Measurements from ENCODE around the gene CXCR4.

DNA sequence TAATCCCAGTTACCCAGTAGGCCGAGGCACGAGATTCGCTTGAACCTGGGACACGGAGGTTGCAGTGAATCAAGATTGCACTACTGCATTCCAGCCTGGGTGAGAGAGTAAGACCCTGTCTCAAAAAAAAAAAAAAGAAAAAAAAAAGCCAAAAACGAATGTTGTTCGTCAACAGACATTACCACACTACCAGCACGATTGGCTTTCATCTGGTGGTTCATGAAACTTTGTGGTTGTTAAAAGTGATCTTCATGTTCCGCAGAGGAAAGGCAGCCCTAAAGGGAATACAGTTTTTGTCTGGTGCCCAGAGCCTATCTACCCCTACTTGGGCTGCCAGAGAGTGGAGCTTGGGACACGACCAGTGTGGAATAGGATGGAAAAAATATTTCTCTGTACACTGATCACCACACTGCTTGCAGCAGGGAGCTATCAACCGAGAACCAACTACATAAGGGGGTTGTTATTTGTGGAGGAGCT lies 13.6 kb upstream of the CXCR4 start:
- TF ChIP-seq, protein P1, sequence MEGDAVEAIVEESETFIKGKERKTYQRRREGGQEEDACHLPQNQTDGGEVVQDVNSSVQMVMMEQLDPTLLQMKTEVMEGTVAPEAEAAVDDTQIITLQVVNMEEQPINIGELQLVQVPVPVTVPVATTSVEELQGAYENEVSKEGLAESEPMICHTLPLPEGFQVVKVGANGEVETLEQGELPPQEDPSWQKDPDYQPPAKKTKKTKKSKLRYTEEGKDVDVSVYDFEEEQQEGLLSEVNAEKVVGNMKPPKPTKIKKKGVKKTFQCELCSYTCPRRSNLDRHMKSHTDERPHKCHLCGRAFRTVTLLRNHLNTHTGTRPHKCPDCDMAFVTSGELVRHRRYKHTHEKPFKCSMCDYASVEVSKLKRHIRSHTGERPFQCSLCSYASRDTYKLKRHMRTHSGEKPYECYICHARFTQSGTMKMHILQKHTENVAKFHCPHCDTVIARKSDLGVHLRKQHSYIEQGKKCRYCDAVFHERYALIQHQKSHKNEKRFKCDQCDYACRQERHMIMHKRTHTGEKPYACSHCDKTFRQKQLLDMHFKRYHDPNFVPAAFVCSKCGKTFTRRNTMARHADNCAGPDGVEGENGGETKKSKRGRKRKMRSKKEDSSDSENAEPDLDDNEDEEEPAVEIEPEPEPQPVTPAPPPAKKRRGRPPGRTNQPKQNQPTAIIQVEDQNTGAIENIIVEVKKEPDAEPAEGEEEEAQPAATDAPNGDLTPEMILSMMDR (IDR thresholded peaks at IDR 0.05; ENCODE audit: poor library complexity, severe bottlenecking): no peak
- TF ChIP-seq POLR2AphosphoS5 (IDR thresholded peaks at IDR 0.05) (no peak), EZH2 (IDR thresholded peaks at IDR 0.05; ENCODE audit: borderline replicate concordance, insufficient read depth, low read length, poor library complexity, severe bottlenecking) (no peak)
